T-cell (primary cell): Measurements from ENCODE around the gene MPL. TPM values are rescaled to one million over a fixed set of nuclear protein-coding genes. Genes with fewer than 3 reads are reported as not detected.

Source experiments
- ATAC-seq, 4 experiments: fragments of 200-7000 bp in 3 of 4; fragments of 150-1000 bp in 1 of 4; cut with Tn5 transposase; replicated peaks in 1 of 4; 1 replicate in 3 of 4; 2 replicates in 1 of 4; pipeline ENCODE4 v1.10.0; 2021; ENCODE audit warnings: moderate library complexity in 3 of 4, mild to moderate bottlenecking in 2 of 4, moderate number of reproducible peaks in 1 of 4
- CTCF ChIA-PET, 2 donors: fragments of 300-600 bp; sonication (Branson Sonifier 250); formaldehyde crosslinking; loops; one replicate each; lab custom pipeline; 2022; ENCODE audit warnings: antibody characterized with exemption in 2 of 2; lab: Charles Lee
- POLR2A ChIA-PET, 2 donors: fragments of 300-600 bp; sonication (Branson Sonifier 250); formaldehyde crosslinking; loops; one replicate each; lab custom pipeline; 2022; ENCODE audit warnings: antibody characterized with exemption in 2 of 2; lab: Charles Lee
- DNase-seq, 35 experiments: peaks; one replicate each; pipeline versions ENCODE4 v3.0.0 to v3.0.0-alpha.2; 2013 to 2023
- H3K27ac ChIP-seq: one replicate; pipeline ENCODE4 v1.5.1; 2013; ENCODE audit warnings: low read length
- H3K27me3 ChIP-seq, 2 experiments: replicated peaks in 1 of 2; 1 replicate in 1 of 2; 2 replicates in 1 of 2; pipeline versions ENCODE4 v1.6.1 to v1.7.0; 2013; ENCODE audit warnings: low read length in 1 of 2, mixed read lengths in 1 of 2; ENCODE audit not compliant: control insufficient read depth in 2 of 2, insufficient read depth in 2 of 2; ENCODE audit errors: extremely low read depth in 1 of 2
- H3K36me3 ChIP-seq, 2 donors: 1 replicate in 1 of 2; 2 replicates in 1 of 2; pipeline versions ENCODE4 v1.6.1 to v1.7.0; 2013; ENCODE audit warnings: low read length in 1 of 2; ENCODE audit not compliant: control insufficient read depth in 2 of 2, insufficient read depth in 1 of 2; ENCODE audit errors: extremely low read depth in 1 of 2
- H3K4me1 ChIP-seq, 2 experiments: 1 replicate in 1 of 2; 2 replicates in 1 of 2; pipeline versions ENCODE4 v1.6.1 to v1.7.0; 2013; ENCODE audit warnings: low read length in 2 of 2, mixed read lengths in 1 of 2; ENCODE audit not compliant: insufficient read depth in 2 of 2, control insufficient read depth in 1 of 2; ENCODE audit errors: extremely low read depth in 1 of 2
- H3K4me3 ChIP-seq, 2 donors: 1 replicate in 1 of 2; 2 replicates in 1 of 2; pipeline versions ENCODE4 v1.5.1 to v1.7.0; 2013; ENCODE audit warnings: mild to moderate bottlenecking in 2 of 2, low read length in 1 of 2, moderate library complexity in 1 of 2; ENCODE audit not compliant: control insufficient read depth in 1 of 2; ENCODE audit errors: extremely low read depth in 1 of 2
- H3K9me3 ChIP-seq: 2 replicates; pipeline ENCODE4 v1.7.0; 2013
- H3K27ac Mint-ChIP-seq, 2 donors: one replicate each; pipeline ENCODE4 v1.8.0; 2020 to 2021; ENCODE audit warnings: mild to moderate bottlenecking in 2 of 2, mixed read lengths in 2 of 2
- H3K27me3 Mint-ChIP-seq, 2 donors: one replicate each; pipeline ENCODE4 v1.8.0; 2021 to 2022; ENCODE audit warnings: mixed read lengths in 2 of 2
- H3K36me3 Mint-ChIP-seq: one replicate; pipeline ENCODE4 v1.8.0; 2021; ENCODE audit warnings: mixed read lengths
- H3K4me1 Mint-ChIP-seq, 3 donors: one replicate each; pipeline ENCODE4 v1.8.0; 2020 to 2022; ENCODE audit warnings: mixed read lengths in 3 of 3, mild to moderate bottlenecking in 1 of 3
- H3K4me3 Mint-ChIP-seq, 3 donors: one replicate each; pipeline ENCODE4 v1.8.0; 2020 to 2022; ENCODE audit warnings: mild to moderate bottlenecking in 3 of 3, mixed read lengths in 3 of 3, moderate library complexity in 3 of 3
- H3K9me3 Mint-ChIP-seq, 3 donors: one replicate each; pipeline ENCODE4 v1.8.0; 2020 to 2022; ENCODE audit warnings: mixed read lengths in 3 of 3
- WGBS: methylation state at CpG from one replicate; pipeline ENCODE4 v1.1.5; 2013; ENCODE audit warnings: missing lambda C conversion rate; ENCODE audit not compliant: insufficient coverage; 5-methylcytosine and 5-hydroxymethylcytosine counted together
- total RNA-seq, 35 experiments: library from RNA in 6 of 35; stranded (reverse) in 6 of 35; fragments of 120-200 nt in 1 of 35; gene quantifications; one replicate each; pipeline versions ENCODE4 v1.2.1 to v1.2.4 and lab custom pipeline; 2013 to 2026

MPL gene
- total RNA-seq, 5 donors from 2014 or later (not counting 1 experiment from before 2014, with no cell fraction given): 0.26 to 0.63 (median 0.61) TPM; not detected in 2

GRCh38 chr1:43293896-43294760, 43.5 kb upstream of the MPL start:
- 83% methylated on average over 4 of the region's 7 CpGs for WGBS
- Histone ChIP-seq H3K27ac (no peak overlapping the region), H3K36me3 (no peaks in the 10 kb centered on the region), H3K4me1 (peaks cover 13% of the 10 kb centered on the region in 2 experiments), H3K4me3 (no peak overlapping the region), H3K9me3 (no peaks in the 10 kb centered on the region), H3K27me3 (no peaks in the 10 kb centered on the region)
- DNase-seq: no peak
- ChIA-PET CTCF (no interaction called here), POLR2A (no interaction called here)
- Mint-ChIP-seq H3K27ac (peak overlapping the region in 1 of 2 donors; percentile 75), H3K36me3 (no peaks in the 10 kb centered on the region), H3K9me3 (no peaks in the 10 kb centered on the region), H3K4me1 (peaks cover 21 to 22% (median 22%) of the 10 kb centered on the region in 3 donors), H3K4me3 (no peak overlapping the region), H3K27me3 (no peaks in the 10 kb centered on the region)
- no peak for ATAC-seq

GRCh38 chr1:43294761-43295160, 42.9 kb upstream of the MPL start:
- no peaks in the 10 kb centered on the region for H3K27me3 ChIP-seq
- ChIA-PET CTCF (no interaction called here), POLR2A (no interaction called here)
- ATAC-seq (no peak), DNase-seq (no peak)
- H3K9me3 Mint-ChIP-seq: no peaks in the 10 kb centered on the region
- no peak overlapping the region for H3K4me3 ChIP-seq
- H3K4me1 Mint-ChIP-seq: peaks cover 21 to 22% (median 22%) of the 10 kb centered on the region in 3 donors
- H3K27me3 Mint-ChIP-seq: no peaks in the 10 kb centered on the region
- no peaks in the 10 kb centered on the region for H3K9me3 ChIP-seq
- no peaks in the 10 kb centered on the region for H3K36me3 ChIP-seq
- no CpG with 5 or more reads among the region's 8 CpGs for WGBS
- H3K27ac ChIP-seq: no peak overlapping the region
- H3K4me1 ChIP-seq: peaks cover 13% of the 10 kb centered on the region in 2 experiments
- no peaks in the 10 kb centered on the region for H3K36me3 Mint-ChIP-seq
- H3K27ac Mint-ChIP-seq: peak overlapping the region in 1 of 2 donors; percentile 75
- H3K4me3 Mint-ChIP-seq: no peak overlapping the region

- no peaks in the 10 kb centered on the region for H3K9me3 ChIP-seq
- ATAC-seq (no peak), DNase-seq (no peak)
- H3K4me1 ChIP-seq: peaks cover 13% of the 10 kb centered on the region in 2 experiments
- Mint-ChIP-seq H3K4me3 (peak overlapping the region in 1 of 3 donors; percentile 15), H3K9me3 (no peaks in the 10 kb centered on the region), H3K4me1 (peaks cover 21 to 22% (median 22%) of the 10 kb centered on the region in 3 donors), H3K36me3 (no peaks in the 10 kb centered on the region), H3K27ac (peak overlapping the region; percentile 70 to 88), H3K27me3 (no peaks in the 10 kb centered on the region)
- no peaks in the 10 kb centered on the region for H3K36me3 ChIP-seq
- no CpG with 5 or more reads among the region's 1 CpG for WGBS
- POLR2A ChIA-PET: no interaction called here
- CTCF ChIA-PET: no interaction called here
- H3K27me3 ChIP-seq: no peaks in the 10 kb centered on the region
- H3K4me3 ChIP-seq: no peak overlapping the region
- H3K27ac ChIP-seq: no peak overlapping the region
These were observed 41.4 kb upstream of the MPL start for GRCh38 chr1:43296207-43296606.

GRCh38 chr1:43298055-43298454, 39.6 kb upstream of the MPL start:
- CTCF ChIA-PET: no interaction called here
- no CpG with 5 or more reads among the region's 1 CpG for WGBS

GRCh38 chr1:43299101-43299500, 38.5 kb upstream of the MPL start:
- no peaks in the 10 kb centered on the region for H3K9me3 ChIP-seq
- H3K27ac Mint-ChIP-seq: no peak overlapping the region
- no peaks in the 10 kb centered on the region for H3K36me3 Mint-ChIP-seq
- DNase-seq (no peak), ATAC-seq (no peak)
- no peak overlapping the region for H3K27ac ChIP-seq
- H3K4me3 ChIP-seq: no peak overlapping the region
- no peak overlapping the region for H3K4me3 Mint-ChIP-seq
- H3K4me1 Mint-ChIP-seq: peaks cover 21 to 22% (median 22%) of the 10 kb centered on the region in 3 donors
- H3K36me3 ChIP-seq: no peaks in the 10 kb centered on the region
- peaks cover 0 to under 1% of the 10 kb centered on the region in 2 donors for H3K27me3 Mint-ChIP-seq
- ChIA-PET POLR2A (no interaction called here), CTCF (no interaction called here)
- peaks cover 0 to 3% of the 10 kb centered on the region in 2 experiments for H3K27me3 ChIP-seq
- H3K9me3 Mint-ChIP-seq: no peaks in the 10 kb centered on the region
- peaks cover 12 to 13% of the 10 kb centered on the region in 2 experiments for H3K4me1 ChIP-seq

More at GRCh38 chr1:43298055-43298454, 39.6 kb upstream of the MPL start:
- peaks cover 21 to 22% (median 22%) of the 10 kb centered on the region in 3 donors for H3K4me1 Mint-ChIP-seq
- H3K27me3 Mint-ChIP-seq: no peaks in the 10 kb centered on the region
- Histone ChIP-seq H3K27me3 (no peaks in the 10 kb centered on the region), H3K9me3 (no peaks in the 10 kb centered on the region), H3K27ac (no peak overlapping the region), H3K4me1 (peaks cover 13% of the 10 kb centered on the region in 2 experiments), H3K36me3 (no peaks in the 10 kb centered on the region), H3K4me3 (no peak overlapping the region)
- H3K4me3 Mint-ChIP-seq: no peak overlapping the region
- POLR2A ChIA-PET: no interaction called here
- ATAC-seq (no peak), DNase-seq (no peak)
- no peaks in the 10 kb centered on the region for H3K36me3 Mint-ChIP-seq
- H3K27ac Mint-ChIP-seq: no peak overlapping the region
- H3K9me3 Mint-ChIP-seq: no peaks in the 10 kb centered on the region

GRCh38 chr1:43300378-43301094, 37.1 kb upstream of the MPL start, which contains the start of gene TIE1:
TIE1 (plus strand) TSS chr1:43300982; CDS start chr1:43301072, 90 bp downstream.
- H3K4me1 Mint-ChIP-seq: peaks cover 11 to 14% (median 12%) of the 10 kb centered on the region in 3 donors
- ATAC-seq: no peak
- ChIA-PET POLR2A (no interaction called here), CTCF (no interaction called here)
- Histone ChIP-seq H3K9me3 (no peaks in the 10 kb centered on the region), H3K36me3 (no peaks in the 10 kb centered on the region), H3K27ac (no peak within 1 kb of the TSS), H3K27me3 (peaks cover 0 to 5% of the 10 kb centered on the region in 2 experiments), H3K4me3 (no peak within 1 kb of the TSS), H3K4me1 (peaks cover 2 to 4% of the 10 kb centered on the region in 2 experiments)
- H3K36me3 Mint-ChIP-seq: no peaks in the 10 kb centered on the region
- peaks cover 0 to 3% of the 10 kb centered on the region in 2 donors for H3K27me3 Mint-ChIP-seq
- no peak for DNase-seq
- H3K9me3 Mint-ChIP-seq: no peaks in the 10 kb centered on the region
- H3K4me3 Mint-ChIP-seq: no peak within 1 kb of the TSS
- 51% methylated on average over 5 of the region's 10 CpGs for WGBS
- H3K27ac Mint-ChIP-seq: no peak within 1 kb of the TSS
